Stomach smooth muscle (tissue), 2 donors: Measurements from ENCODE around the gene JPH3.
"Not testable (repeated sequence)": the region's sequence is repeated elsewhere in the genome, so short reads cannot be mapped to it uniquely, and the experiment has no call there.

Experiments
- H3K27ac ChIP-seq: one replicate; pipeline ENCODE4 v1.7.0; 2013; ENCODE audit warnings: mild to moderate bottlenecking, low read length, inconsistent platforms
- H3K27me3 ChIP-seq, 2 donors: one replicate each; pipeline ENCODE4 v1.7.0; 2013; ENCODE audit warnings: low read length in 2 of 2; ENCODE audit not compliant: insufficient read depth in 2 of 2, control insufficient read depth in 1 of 2
- H3K36me3 ChIP-seq, 2 donors: one replicate each; pipeline ENCODE4 v1.7.0; 2013; ENCODE audit warnings: low read length in 2 of 2; ENCODE audit not compliant: control insufficient read depth in 2 of 2, insufficient read depth in 2 of 2
- H3K4me1 ChIP-seq: one replicate; pipeline ENCODE4 v1.7.0; 2013; ENCODE audit warnings: low read length; ENCODE audit not compliant: control insufficient read depth, insufficient read depth
- H3K4me3 ChIP-seq, 2 donors: one replicate each; pipeline ENCODE4 v1.7.0; 2013; ENCODE audit warnings: low read length in 2 of 2
- H3K9ac ChIP-seq, 2 donors: one replicate each; pipeline ENCODE4 v1.7.0; 2013; ENCODE audit warnings: low read length in 2 of 2, mild to moderate bottlenecking in 1 of 2
- H3K9me3 ChIP-seq, 2 donors: one replicate each; pipeline ENCODE4 v1.7.0; 2013; ENCODE audit warnings: low read length in 2 of 2; ENCODE audit not compliant: control insufficient read depth in 2 of 2
- donor health status: healthy.
- donor health status: Pancreatic carcinoma.

Gene JPH3

DNA sequence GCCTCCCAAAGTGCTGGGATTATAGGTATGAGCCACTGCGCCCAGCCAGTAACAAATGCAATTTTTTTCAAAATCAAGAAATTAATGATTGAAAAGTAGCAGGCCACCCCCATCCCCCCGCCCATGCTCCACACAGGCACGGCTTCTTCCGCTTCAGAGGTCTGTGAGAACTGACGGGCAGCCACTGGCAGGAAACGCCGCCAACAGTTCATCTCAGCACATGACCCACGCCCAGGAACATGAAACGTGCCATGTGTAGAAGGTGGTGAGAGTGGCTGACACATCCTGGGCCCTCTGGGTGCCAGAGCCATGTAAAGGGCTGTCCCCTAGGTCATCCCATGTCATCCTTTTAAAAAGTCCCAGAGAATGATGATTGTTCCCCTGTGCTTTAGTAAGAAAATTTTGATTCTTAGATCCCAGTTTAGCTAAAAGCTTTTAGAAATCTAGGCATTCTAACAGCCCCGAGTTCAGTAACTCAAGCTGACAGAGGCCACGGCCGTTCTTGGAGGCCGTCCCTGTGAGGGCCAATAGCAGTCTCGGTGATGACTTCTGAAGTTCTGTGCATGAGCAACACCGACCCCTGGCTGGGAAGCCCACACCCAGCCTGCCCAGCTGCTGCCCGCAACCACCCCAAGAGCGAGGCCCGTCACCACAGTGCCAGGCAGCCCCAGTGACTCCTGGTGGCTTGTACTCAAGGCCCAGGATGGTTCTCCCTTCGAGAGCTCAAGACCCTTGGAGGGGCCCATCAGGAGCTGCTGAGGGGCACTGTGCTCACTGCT, 111.3 kb downstream of the JPH3 start:
- H3K27me3 ChIP-seq: no peaks in the 10 kb centered on the region
- no peak overlapping the region for H3K4me3 ChIP-seq
- no peak overlapping the region for H3K9ac ChIP-seq
- peaks cover 18 to 36% of the 10 kb centered on the region in 2 donors for H3K36me3 ChIP-seq
- H3K9me3 ChIP-seq: no peaks in the 10 kb centered on the region
- H3K4me1 ChIP-seq: no peaks in the 10 kb centered on the region
- H3K27ac ChIP-seq: no peak overlapping the region

DNA sequence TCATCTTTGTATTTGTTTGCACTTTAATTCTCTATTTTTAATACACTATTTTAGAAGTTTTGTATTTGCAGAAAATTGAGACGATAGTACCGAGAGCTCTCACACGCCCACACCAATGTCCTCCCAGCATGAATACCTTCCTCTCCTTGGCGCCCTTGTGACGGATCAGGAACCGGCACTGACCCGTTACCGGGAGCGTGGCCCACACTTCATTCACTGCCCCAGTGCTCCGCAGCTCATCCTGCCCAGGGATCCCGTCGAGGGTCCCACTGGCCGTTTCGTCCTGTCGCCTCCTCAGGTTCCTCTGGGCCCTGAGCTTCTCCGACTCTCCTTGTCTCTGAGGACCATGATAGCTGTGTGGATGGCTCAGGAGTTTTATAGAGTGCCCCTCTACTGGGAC, 112.9 kb downstream of the JPH3 start:
- Histone ChIP-seq H3K9me3 (no peaks in the 10 kb centered on the region), H3K9ac (no peak overlapping the region), H3K27me3 (no peaks in the 10 kb centered on the region), H3K4me1 (no peaks in the 10 kb centered on the region), H3K36me3 (peaks cover 18 to 27% of the 10 kb centered on the region in 2 donors), H3K4me3 (no peak overlapping the region), H3K27ac (no peak overlapping the region)

DNA sequence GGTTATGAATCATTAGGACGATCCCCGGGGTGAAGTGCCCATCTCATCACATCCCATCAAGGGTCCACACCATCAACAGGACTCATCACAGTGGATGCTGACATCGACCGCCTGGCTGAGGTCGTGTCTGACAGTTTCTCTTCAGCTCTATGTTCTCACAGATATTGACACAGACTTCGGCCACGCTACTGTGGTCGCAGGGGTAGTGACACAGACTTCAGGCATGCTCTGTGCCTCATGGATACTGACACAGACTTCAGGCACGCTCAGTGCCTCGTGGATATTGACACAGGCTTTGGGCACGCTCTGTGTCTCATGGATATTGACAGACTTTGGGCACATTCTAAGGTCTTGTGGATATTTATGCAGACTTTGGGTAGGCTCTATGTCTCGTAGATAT, 113.3 kb downstream of the JPH3 start:
- Histone ChIP-seq H3K27ac (no peak overlapping the region), H3K27me3 (no peaks in the 10 kb centered on the region), H3K4me1 (no peaks in the 10 kb centered on the region), H3K36me3 (peaks cover 18 to 25% of the 10 kb centered on the region in 2 donors), H3K9me3 (no peaks in the 10 kb centered on the region), H3K9ac (no peak overlapping the region), H3K4me3 (no peak overlapping the region)

DNA sequence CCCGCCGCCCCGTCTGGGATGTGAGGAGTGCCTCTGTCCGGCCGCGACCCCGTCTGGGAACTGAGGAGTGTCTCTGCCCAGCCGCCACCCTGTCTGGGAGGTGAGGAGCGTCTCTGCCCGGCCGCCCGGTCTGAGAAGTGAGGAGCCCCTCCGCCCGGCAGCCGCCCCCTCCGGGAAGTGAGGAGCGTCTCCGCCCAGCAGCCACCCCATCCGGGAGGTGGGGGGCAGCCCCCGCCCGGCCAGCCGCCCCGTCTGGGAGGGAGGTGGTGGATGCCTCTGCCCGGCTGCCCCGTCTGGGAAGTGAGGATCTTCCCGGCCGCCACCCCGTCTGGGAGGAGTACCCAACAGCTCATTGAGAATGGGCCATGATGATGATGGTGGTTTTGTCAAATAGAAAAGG, 116.5 kb downstream of the JPH3 start:
- H3K9ac ChIP-seq, H3K27me3 ChIP-seq, H3K9me3 ChIP-seq, H3K27ac ChIP-seq, H3K4me3 ChIP-seq, H3K4me1 ChIP-seq: not testable (repeated sequence)
- peaks cover 13 to 19% of the 10 kb centered on the region in 2 donors for H3K36me3 ChIP-seq

DNA sequence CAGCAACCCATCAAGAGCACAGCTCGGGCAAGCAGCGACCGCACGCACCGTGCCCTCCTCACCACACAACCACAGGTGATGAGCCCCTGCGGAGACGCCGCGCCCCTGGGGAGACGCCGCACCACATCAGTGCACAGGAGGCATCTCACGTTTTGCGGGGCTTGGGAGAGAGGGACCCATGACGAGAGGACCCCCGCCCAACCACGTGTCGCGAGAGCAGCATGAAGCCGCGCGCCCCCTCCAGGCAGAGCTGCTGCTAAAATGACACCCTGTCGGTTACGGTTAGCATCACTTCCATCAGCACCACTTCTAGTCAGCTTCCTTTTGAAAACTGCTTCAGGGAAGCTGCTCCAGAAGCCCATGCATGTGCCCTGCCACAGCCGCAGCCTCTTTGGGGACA, 118.1 kb downstream of the JPH3 start:
- Histone ChIP-seq H3K27ac (no peak overlapping the region), H3K9ac (no peak overlapping the region), H3K4me3 (no peak overlapping the region), H3K27me3 (no peaks in the 10 kb centered on the region), H3K9me3 (no peaks in the 10 kb centered on the region), H3K36me3 (peaks cover 9 to 16% of the 10 kb centered on the region in 2 donors), H3K4me1 (peaks cover 3% of the 10 kb centered on the region)

DNA sequence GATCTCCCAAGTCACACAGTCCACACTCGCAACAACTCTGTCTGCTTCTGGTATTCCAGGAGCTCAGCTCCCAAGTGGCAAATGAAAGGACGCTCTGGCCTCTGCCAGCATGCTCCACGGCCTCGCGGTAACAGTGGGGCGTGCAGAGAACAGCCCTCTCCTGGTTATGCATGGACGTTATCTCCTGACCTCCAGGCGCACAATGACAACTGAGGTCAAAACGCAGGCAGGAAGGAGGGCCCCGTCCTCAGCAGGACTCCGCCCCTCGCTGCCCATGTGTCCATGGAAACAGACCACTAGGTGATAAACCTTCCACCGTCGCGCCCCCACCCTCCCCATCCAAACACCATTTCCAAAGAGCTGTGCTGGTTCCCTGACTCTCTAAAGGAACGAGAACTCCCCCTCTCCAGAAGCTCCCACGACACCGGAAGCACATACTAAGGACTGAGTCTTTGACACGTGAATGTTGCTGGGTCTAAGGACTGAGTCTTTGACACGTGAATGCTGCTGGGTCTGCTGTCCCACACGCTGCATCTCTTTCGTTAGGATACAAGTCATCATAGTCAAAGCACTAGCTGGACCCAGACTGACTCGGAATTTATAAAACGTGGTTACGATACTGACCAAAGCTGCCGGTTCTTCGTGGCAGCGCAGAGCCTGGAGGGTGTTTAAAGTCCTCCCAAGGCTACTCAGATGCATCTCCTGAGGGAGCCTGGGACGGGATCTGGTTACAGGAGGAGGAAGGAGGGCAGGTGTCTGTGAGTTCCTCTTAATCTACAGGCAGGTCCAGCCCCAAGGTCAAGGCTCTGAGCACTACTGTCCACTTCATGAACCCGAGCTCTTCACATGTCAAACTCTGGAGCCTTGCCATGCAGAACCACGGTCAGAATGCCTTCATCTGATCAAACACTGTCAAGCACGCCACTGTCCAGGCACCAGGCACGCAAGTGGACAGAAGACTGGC, 119.6 kb downstream of the JPH3 start:
- Histone ChIP-seq H3K9me3 (no peaks in the 10 kb centered on the region), H3K27ac (no peak overlapping the region), H3K27me3 (no peaks in the 10 kb centered on the region), H3K4me3 (no peak overlapping the region), H3K4me1 (peaks cover 3% of the 10 kb centered on the region), H3K36me3 (peaks cover 9 to 11% of the 10 kb centered on the region in 2 donors), H3K9ac (no peak overlapping the region)

DNA sequence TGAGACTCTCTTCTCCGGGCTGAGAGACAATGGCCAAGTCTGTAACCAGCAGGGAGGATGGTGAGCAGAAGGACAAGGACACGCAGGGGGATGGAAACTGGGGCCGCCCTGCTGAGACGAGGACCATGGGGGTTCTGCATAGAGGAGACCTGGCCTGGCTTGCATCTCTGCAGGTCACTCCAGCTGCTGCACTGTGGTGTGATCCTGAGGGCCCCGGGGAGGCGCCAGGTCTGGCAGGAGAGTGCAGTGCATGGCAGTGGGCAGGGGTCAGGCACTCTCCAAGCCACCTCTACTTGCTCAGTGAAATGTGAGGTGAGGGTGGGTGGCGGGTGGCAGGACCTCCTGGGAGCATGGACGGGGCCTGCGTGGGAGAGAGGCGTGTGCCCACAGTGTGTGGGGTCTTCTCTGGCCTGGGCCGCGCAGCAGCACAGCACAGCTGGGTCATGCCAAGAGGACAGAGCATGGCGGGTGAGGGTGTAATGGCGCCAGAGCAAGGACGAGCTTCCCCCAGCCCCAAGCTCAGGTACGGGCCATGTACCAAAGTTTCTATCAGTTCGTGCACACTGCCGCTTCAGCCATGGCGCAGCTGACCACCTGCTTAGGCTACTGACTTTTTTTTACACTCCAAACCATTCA, 120.4 kb downstream of the JPH3 start:
- Histone ChIP-seq H3K4me1 (peaks cover 3% of the 10 kb centered on the region), H3K36me3 (peaks cover 7 to 16% of the 10 kb centered on the region in 2 donors), H3K9me3 (no peaks in the 10 kb centered on the region), H3K4me3 (no peak overlapping the region), H3K27ac (no peak overlapping the region), H3K9ac (no peak overlapping the region), H3K27me3 (no peaks in the 10 kb centered on the region)

DNA sequence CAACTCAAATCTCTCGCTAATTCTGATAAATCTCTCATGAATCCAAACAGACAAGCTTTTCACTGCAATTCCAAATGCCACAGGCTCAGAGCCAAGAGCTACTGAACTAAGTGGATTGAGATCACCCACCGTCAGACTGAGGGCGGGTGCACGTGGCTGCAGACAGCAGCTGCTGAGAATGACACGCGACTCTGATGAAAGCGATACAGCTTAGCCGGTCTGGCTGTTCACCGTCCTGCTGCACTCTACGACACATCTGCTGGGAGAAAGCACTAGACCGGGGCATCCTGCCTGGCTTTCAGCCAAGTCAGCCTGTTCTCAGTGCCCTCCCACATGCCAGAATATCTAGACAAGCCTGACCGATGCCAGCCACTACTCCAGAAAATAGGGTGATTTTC, 120.9 kb downstream of the JPH3 start:
- H3K9ac ChIP-seq: no peak overlapping the region
- H3K9me3 ChIP-seq: no peaks in the 10 kb centered on the region
- H3K27me3 ChIP-seq: no peaks in the 10 kb centered on the region
- no peak overlapping the region for H3K4me3 ChIP-seq
- H3K4me1 ChIP-seq: peaks cover 3% of the 10 kb centered on the region
- H3K27ac ChIP-seq: no peak overlapping the region
- H3K36me3 ChIP-seq: peaks cover 8 to 16% of the 10 kb centered on the region in 2 donors

DNA sequence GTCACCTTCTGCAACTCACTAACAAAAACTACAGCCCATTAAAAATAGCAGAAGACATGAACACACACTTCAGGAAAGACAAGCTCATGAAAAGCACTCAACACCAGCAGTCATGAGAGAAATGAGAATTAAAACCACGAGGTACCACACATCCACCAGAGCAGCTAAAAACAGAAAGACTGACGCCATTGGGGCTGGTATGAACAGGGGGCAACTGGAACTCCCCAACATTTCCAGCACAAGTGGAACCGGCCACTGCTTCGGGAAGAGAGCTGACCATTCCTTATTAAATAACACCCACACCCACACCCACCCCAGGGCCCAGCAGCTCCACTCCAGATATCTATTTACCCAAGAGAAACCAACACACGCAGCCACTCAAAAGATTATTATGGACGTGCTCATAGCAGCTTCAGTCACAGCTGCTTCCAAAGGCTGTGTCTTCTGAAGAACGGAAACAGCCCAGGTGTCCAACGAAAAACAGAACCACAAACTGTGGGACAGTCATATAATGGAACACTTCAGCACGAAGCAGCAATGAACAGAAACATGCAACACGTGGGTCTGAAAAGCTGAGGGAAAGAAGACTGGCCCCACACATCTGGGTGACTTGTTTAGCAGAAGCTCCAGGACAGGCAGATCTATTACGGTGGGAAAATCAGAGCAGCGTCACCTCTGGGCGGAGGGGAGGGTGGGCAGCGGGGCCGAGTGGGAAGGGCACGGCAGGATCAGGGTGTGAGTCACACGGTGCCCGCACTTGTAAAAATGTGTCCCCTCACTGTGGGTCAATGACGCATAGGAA, 122.4 kb downstream of the JPH3 start:
- peaks cover 14 to 20% of the 10 kb centered on the region in 2 donors for H3K36me3 ChIP-seq
- no peak overlapping the region for H3K4me3 ChIP-seq
- H3K9ac ChIP-seq: no peak overlapping the region
- H3K27me3 ChIP-seq: no peaks in the 10 kb centered on the region
- no peaks in the 10 kb centered on the region for H3K9me3 ChIP-seq
- peaks cover 3% of the 10 kb centered on the region for H3K4me1 ChIP-seq
- H3K27ac ChIP-seq: no peak overlapping the region

DNA sequence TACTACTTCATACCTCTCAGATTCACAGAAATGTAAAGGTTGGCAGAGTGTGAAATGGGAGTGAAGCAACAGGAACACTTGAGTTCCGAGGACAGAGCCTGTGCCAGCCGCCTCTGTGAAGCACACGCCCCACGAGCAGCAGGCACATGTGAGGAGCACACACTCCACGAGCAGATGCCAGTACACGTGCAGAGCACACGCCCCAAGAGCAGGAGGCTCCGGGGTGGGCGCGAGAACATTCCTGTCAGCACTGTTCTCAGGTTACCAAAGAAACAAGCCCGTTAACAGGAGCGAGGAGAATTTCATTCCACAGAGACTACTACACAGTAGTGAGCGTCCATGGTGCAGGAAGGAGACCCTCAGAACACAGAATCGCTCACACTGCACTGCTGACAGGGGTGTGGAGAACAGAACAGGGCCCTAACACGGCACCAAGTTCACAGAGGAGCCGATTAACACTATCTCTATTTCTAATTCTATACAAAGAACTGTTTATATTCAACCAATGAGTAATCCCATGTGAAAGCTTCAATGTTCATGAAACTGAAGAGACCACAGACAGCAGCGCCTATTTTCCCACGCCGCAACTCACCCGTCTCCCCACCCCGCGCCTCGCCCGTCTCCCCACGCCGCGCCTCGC, 123.4 kb downstream of the JPH3 start:
- H3K36me3 ChIP-seq: peaks cover 18 to 23% of the 10 kb centered on the region in 2 donors
- H3K9ac ChIP-seq: no peak overlapping the region
- H3K9me3 ChIP-seq: no peaks in the 10 kb centered on the region
- H3K27me3 ChIP-seq: no peaks in the 10 kb centered on the region
- no peak overlapping the region for H3K27ac ChIP-seq
- H3K4me1 ChIP-seq: peaks cover 3% of the 10 kb centered on the region
- H3K4me3 ChIP-seq: no peak overlapping the region
